HG03565 (cell line): ENCODE measurements around the gene ANO3.
"Not testable (repeated sequence)": the region's sequence is repeated elsewhere in the genome, so short reads cannot be mapped to it uniquely, and the experiment has no call there.

Source experiments
- ATAC-seq: cut with Tn5 transposase; IDR thresholded peaks from one replicate; pipeline ENCODE4 v1.9.1; 2021; ENCODE audit warnings: mild to moderate bottlenecking, moderate library complexity; ENCODE audit not compliant: unreplicated experiment

ANO3 gene

DNA sequence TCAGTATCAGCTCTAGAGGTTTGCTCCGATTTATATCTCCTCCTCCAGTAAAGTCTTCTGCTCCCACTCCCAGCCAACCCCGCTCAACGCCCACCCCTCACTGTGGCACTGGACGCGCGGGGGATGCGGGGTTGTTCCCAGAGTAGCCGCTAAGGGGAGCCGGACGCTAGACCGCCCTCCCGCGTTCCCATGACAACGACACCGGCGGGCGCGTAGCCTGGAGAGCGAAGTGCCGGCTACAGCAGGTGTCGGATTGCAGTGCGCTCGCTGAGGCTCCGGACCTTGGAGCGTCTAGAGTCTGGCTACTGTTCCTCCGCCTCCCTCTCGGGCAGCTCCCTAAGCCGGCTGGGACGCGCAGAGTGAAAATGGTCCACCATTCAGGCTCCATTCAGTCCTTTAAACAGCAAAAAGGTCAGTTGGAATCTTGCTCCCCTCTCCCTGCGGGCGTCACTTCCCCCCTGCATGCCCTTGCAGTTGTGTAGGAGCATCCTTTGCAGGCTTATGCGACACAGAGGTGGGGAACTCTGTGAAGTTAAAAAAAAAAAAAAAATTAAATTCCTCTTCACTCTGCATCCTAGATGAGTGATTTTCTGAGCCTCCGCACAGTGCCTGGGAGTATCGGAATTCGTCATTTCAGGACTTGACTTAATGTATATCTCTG is at the start of gene ANO3:
TSS of gene ANO3 (plus strand) at position 220 of the 661 bp plus-strand sequence. CDS start at position 366, 146 bp downstream.
- peak; percentile 97 for ATAC-seq

DNA sequence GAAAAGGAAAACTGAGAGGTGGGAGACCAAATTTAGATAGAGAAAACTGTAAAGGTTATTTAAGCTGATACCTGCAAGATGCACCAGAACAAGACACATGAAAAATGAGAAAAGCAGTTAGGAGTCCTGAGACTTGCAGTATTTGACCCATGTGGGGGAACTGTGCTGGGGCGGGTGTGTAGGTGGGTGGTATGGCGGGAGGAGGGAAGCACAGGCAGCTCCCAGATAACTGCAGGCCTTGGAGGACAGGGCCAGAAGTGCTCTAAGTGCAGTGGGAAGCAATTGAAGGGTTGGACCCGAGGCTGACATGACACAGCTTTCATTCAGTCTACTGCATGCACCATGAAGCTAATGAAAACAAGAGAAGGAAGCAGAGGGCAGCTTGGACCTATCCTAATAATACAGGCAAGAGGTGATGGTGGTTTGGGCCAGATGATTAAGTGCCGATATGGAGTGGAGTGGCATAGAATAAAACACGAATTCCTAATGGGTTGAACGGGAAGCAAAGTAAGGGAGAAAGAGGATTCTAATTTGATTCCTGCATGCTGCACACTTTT is 48.0 kb upstream of the ANO3 start:
- no peak for ATAC-seq

DNA sequence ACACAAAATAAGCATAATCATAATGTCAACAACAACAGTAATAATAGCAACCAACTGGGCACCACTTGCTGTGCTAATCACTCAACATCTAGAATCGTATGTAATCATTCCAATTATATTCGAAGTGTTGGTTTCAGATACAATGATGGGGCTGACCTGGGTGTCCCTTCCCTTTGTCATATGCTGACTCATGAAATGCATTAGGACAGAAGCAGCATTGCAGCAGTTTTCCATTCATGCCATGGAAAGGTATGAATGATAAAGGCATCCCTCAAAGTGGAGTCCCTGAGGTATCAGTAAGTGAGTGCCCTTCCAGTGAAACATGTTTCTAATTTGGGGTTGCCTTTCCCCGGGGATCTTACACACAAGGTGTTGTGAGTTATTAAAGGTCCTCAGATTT is 46.3 kb upstream of the ANO3 start:
- no peak for ATAC-seq

DNA sequence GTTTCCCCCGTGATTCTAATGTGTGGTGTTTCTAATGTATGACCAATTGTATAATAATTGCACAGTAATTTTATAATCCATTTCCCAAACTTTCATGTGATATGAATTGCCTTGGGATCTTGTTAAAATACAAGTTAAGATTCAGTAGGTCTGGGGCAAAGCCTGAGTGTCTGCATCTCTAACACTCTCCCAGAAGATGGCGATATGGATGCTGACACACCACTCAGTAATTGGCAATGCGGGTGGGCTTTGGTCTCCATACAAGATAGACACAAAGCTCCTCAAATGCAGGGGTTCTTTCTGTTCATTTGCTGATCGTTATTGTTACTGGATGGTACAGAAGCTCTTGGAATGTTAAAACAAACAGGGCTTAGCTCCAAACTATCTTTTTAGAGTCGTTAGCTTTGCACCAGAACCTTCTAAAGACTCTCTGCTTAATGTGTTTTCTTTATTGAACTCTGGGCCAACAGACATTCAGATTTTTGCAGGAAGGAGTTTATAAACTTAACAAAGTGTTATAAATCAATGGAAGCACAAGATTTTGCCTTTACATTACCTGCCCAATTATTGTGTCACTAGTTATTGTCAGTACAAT is 45.4 kb upstream of the ANO3 start:
- no peak for ATAC-seq

DNA sequence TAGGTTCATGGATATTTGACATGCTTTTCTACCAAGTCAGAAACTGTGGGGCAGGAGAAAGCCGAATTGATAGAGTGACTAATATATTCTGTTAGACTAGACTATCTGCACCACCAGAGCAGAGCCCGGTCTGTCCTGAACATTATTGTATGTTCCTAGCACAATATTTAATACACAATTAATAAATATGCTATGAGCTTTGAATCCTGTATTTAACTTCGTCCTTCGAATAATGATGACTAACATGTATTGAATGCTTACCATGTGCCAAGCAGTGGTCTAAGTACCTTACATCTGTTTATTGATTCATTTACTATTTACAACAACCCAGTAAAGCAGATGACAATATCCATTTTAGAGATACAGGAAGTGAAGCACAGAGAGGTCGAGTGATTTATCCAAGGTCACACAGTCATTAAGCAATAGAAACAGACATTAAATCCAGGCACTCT is 44.8 kb upstream of the ANO3 start:
- ATAC-seq = no peak

DNA sequence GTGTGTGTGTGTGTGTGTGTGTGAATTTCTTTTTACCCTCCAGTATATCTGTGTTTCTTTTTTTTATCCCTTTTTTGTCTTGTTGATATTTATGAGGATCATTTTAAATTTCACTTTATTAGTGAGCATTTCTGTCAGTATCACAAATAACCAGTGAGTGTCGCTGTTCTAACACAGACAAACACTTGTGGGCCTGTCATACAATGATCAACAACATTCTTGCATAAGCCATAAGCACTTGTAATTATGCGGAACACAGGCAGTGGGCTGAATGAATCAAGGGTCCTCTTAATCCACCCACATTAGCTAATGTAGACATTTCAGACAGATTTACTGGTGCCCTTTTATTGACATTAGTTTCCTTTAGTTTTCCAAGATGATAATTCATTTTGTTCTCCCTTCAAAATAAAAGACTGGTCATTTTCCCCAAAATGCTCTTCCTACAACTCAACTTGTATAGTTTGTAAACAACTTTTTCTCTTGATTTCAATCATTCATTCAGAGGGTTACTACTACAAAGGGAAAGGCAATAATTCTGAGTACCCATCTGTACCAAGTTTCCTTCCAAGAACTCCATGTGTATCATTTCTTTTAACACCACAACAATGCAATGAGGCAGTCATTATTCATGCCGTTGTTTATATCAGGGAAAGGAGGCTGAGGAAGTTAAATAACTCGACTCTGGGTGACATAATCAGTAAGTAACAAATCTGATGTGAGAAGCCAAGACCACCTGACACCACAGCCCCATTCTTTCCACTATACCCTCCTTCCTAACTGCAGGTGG is 34.5 kb upstream of the ANO3 start:
- ATAC-seq = peak; percentile 97

DNA sequence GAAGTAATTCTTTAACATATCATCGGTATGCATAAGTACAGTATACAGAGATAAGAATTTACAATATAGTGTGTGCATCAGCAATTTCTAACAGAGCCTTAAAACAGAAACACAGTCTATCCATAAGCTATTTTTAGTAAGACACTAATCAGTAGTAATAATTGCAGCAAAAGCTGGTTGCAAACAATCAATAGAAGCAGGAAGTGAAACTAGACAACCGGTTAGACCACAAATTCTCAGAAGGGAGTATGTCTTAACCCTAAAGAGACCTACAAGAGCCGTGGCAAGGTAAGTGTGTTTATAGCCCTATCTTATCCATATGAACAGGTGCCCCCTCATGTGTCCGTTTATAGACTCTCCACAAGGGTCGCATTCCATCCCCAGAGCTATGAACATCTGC is 15.6 kb upstream of the ANO3 start:
- not testable (repeated sequence) for ATAC-seq

DNA sequence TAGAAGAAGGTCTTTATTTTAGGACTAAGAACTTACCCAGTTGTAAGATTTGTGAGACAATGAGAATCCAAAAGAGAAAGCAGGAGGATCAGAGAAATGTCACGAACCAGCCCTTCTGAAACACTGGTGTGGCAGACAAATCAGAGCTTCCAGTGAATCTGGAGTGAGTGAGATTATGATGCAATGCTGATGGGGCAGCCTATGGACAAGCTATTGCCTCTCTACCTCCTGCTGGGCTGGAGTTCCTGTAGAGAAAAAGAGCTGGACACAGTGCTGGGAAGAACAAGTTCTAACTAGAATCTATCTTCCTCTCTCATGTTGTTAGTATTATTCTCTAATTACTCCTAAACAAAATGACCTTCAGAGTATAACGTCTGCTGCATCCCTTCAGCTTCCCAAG is 12.0 kb upstream of the ANO3 start:
- no peak for ATAC-seq

DNA sequence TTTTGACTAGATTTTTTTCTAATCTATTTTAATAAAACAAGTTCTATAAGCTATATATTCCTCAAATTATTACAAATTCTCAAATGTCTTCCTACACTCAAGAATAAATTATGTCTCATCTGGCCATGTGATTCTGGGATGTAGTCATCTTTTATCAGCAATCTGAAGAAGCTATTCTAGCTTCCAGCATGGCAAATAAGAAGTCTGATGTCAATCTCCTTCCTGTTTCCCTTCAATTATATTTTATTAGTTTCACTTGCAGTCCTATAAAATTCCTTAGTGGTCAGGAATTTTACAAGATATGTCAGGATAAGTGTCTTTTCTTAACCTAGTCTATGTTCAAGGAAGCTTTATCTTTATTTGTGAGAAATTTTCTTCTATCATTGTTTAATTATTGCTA is 10.4 kb upstream of the ANO3 start:
- no peak for ATAC-seq

DNA sequence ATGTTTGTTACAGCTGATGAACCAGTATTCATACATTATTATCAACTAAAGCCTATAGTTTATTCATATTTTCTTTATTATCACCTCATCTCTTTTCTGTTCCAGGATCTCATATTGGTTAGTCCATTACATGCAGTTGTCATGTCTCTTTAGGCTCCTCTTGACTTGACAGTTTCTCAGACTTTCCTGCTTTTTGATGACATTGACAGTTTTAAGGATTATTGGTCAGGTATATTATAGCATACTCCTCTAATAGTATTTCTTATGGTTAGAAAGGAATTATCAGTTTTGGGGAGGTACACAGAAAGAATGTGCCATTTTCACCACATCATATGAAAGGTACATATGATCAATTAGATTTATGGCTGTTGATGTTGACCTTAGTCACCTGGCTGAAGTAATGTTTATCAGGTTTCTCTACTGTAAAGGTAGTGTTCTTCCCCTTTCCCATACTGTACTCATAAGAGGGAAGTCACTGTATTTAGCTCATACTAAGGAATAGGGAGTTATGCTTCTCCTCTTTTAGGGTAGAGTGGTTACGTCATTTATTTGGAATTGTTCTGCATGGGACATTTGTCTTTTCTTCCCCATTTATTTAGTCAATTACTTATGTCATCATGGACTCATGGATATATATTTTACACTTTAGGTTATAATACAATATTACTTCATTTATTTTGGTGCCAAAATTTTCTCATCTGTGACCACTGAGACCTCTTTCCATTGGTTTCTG is 9.4 kb upstream of the ANO3 start:
- no peak for ATAC-seq

DNA sequence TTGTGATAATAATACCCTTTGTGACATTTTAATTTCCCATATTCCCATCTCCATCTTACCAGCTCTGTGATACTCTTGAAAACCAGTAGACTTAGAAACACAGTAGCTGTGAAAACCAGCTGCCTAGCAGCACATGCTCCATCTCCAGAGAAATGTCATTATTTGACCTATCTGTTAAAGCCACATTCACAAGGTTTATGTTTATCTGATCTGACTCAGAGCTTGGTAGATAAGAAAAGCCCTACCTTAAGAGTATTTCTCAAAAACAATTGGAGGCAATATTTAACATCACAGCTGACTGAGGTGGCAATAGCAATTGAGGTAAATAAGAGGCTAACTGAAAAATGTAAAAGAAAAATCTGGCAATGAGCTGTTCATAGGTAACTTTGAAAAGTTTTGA is 8.1 kb upstream of the ANO3 start:
- no peak for ATAC-seq

DNA sequence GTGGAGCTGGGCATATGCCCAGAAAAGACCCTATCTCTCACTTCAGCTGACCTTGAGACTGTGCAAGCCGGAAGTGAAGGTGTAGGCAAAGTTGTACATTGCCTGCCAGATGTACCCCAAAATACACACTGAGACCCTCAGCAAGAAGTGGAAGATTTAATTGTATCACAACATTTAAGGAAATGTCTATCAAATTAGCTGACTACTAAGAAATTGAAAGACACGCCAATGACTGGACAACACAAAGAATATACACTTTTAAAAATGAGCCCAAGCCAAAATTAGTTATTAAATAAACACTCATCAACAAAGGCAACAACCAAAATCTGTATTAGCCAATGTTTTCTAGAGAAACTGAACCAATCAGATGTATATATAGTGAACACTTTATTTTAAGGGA is 7.7 kb upstream of the ANO3 start:
- ATAC-seq = no peak

DNA sequence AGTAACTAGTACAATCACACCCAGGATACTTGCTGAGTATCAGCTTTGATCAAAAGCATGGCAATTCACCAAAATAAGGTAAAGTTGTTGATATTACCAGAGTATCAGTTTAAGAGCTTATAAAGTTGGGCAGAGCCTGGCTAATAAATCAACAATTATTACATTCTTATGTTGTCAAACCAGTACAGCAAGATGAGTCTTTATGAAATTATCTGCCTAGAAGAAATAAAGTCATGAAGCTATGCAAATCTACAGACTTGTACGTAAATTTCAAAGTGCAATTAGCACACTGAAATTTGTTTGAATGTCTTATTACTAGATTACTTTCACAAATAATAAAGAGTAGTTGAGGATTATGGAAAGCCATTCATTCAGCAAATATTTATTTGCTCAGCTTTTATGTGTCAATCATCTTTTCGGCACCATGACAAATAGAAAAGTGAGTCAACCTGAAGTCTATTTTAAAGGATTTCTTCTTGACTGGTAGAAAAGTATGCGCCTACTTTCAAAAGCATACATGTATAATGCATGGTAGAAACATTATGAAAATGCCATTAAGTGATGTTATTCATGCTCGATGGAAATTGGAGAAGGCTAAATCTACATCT is 5.0 kb upstream of the ANO3 start:
- no peak for ATAC-seq

DNA sequence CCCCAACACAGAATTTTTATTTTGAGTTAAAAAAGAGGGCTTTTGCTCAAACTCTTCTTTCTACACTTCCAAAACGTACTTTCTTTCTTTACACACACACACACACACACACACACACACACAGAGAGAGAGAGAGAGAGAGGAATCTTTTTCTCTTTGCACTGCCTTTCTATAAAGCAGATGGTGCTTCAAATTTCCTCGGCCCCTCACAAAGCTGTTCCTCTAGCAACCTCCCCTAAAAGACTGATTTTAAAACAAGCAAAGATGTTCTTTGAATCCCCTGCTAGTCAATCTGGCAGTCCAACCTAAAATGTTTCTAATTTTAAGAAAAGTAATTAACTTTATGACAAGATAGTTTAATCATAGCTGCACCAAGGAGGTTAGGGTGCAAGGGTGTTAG is 2.7 kb upstream of the ANO3 start:
- ATAC-seq = no peak

DNA sequence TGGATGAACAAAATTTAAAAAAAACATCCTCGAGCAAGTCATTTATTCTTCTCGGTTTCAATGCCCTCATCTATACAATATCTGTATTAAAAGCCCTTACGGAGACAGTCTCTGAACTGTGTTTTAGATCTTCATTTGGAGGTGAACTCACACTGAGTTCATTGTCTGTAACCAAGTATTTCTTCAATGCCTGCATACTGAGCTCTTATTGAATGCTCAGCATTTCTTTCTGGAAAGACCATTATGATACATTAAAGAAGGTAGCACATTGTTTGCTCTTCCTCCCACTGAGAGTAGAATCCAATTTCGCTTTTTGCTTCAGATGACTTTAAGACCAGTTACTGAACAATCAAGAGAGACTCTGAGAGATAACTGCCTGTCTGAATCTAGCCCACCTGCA is 1.7 kb upstream of the ANO3 start:
- no peak for ATAC-seq

DNA sequence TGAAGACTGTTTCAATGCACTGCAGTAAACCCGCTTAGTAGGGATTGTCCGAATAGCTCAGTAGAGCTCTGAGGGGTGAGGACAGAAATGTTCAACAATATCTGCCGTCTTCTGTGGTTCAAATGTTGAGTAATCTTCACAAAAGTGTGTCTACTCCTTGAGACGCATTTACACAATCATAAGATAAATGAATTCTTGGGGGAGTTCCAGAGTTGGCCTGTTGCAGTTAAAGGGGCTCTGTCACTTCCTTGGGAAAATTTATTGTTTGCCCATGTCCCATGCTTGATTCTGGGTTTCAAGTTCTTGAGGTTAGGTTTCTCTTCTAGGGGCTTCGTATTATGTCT is 614 bp downstream of the ANO3 start:
- ATAC-seq = no peak

DNA sequence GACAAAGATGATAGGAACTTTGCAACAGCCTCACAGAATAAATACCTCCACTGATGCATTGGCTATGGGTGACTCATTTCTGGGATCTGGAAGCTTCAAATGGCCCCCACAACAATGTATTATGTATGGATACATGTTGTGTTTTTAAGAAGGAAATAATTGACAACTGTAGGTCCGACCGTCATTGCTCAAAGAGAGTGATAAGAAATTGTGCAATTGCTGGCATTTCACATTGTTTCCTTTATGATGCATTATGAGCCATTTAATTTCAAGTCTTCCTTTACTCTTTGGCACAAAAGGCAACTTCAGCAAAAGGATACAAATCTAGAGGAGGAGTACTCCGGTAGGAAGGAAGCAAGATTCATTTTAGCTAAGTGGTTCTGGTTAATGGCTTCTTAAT is 2.0 kb downstream of the ANO3 start:
- no peak for ATAC-seq

DNA sequence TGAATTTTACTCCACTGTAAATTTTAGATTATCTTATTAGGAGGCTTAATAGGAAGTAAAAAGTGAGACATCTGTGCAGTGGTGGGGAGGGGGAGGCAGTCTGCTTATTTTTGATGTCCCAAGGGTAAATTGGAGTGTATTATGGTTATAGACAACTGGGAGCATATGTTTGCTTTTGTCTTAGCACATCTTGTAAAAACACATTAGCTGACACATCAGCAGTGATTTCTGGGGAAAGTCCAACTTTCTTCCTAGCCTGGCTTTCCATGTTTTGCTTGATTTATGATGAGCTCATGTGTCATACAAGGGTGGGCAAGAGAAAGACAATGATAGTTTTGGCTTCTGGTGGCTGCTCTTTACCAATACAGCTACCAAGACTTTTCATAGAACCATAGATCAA is 4.0 kb downstream of the ANO3 start:
- no peak for ATAC-seq

DNA sequence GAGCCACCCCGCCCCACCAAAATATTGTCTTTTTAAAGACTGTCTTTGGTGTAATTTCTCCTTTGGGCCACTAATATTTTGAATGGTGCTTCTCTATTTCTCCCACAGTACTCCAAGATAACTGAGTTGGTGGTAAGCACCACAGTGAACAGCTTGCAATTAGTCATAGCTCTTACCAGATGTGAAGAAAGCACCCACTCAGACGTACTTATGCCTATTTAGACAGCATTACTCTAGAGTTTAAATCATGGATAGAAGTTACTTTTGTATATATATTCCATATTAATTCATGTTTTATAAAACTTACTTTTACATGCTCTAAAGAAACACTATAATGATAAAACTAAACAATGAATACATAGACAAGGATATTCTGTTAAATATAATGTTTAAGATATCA is 12.7 kb downstream of the ANO3 start:
- no peak for ATAC-seq

DNA sequence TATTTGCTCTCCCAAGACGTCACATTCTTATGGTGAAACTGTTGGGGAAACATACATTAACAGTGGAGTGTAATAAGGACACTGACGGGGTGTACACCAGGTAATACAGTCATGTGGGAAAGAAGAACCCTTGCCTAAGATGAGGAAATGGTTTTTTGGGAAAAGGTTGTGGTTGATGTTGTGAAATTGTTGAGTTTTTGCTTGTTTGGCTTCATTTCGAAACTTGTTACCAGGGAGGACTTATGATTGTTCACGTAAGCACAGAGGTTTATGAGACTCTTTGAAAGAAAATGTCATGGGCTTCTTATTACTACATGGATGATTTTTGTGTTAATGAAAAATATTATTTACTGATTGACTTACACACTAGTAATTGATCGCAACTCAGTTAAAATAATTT is 16.8 kb downstream of the ANO3 start:
- ATAC-seq = no peak

DNA sequence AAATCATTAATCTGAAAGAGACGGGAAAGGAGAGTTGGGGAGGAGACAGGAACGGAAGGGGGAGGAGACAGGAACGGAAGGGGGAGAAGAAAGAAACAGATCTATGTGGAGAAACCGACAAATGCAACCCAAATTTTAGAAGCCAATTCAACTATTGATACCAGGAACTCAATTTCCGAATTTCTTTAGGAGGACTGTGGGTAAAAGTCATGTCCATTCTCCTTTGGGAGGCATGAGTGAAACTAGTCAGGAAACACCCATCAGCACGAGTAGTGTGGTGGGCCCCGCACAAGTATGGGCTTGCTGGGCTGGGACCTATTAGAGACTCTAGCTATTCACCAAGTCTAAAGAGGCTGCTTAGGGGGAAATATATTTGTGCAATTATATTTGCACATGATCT is 18.1 kb downstream of the ANO3 start:
- no peak for ATAC-seq
